DND-41 (cell line): ENCODE measurements around the gene PSMG4.

Experiments used
- ATAC-seq: fragments of 200-7000 bp; cut with Tn5 transposase; 3 replicates; pipeline ENCODE4 v1.9.1; 2021; ENCODE audit warnings: low read depth; ENCODE audit not compliant: insufficient read depth
- DNase-seq: peaks from one replicate; pipeline ENCODE4 v3.0.0-alpha.2; 2020
- H2AFZ ChIP-seq: 2 replicates; pipeline ENCODE4 v1.6.0; 2012; ENCODE audit warnings: low read depth, low read length
- H3K27ac ChIP-seq: 2 replicates; pipeline ENCODE4 v1.5.1; 2012; ENCODE audit warnings: low read length, inconsistent platforms
- H3K27me3 ChIP-seq: fragments of 200-600 bp; sonication (generic); 2 replicates; pipeline ENCODE4 v1.6.0; 2012; ENCODE audit warnings: low read length, mild to moderate bottlenecking, inconsistent platforms; ENCODE audit not compliant: insufficient read depth, poor library complexity
- H3K36me3 ChIP-seq: 2 replicates; pipeline ENCODE4 v1.5.1; 2012; ENCODE audit warnings: low read length, inconsistent platforms; ENCODE audit not compliant: insufficient read depth
- H3K4me1 ChIP-seq: 2 replicates; pipeline ENCODE4 v1.5.1; 2012; ENCODE audit warnings: mild to moderate bottlenecking, low read length; ENCODE audit not compliant: insufficient read depth
- H3K4me2 ChIP-seq: 2 replicates; pipeline ENCODE4 v1.6.0; 2012; ENCODE audit warnings: mild to moderate bottlenecking, moderate library complexity, low read length, inconsistent platforms; ENCODE audit not compliant: insufficient read depth
- H3K4me3 ChIP-seq, 2 experiments: fragments of 200-600 bp in 1 of 2; shearing (Covaris generic) in 1 of 2; 2 replicates each; pipeline ENCODE4 v1.5.1; 2012 to 2016; ENCODE audit warnings: inconsistent platforms in 2 of 2, low read length in 2 of 2, mild to moderate bottlenecking in 2 of 2, low read depth in 1 of 2, moderate library complexity in 1 of 2
- H3K79me2 ChIP-seq: 2 replicates; pipeline ENCODE4 v1.6.0; 2012; ENCODE audit warnings: low read length, inconsistent platforms; ENCODE audit not compliant: insufficient read depth
- H3K9ac ChIP-seq: 2 replicates; pipeline ENCODE4 v1.6.0; 2012; ENCODE audit warnings: low read depth, mild to moderate bottlenecking, inconsistent platforms, low read length, moderate library complexity
- H3K9me3 ChIP-seq: 2 replicates; pipeline ENCODE4 v1.5.1; 2012; ENCODE audit warnings: low read length, moderate library complexity, mild to moderate bottlenecking, inconsistent platforms; ENCODE audit not compliant: insufficient read depth, severe bottlenecking
- H4K20me1 ChIP-seq: 2 replicates; pipeline ENCODE4 v1.6.0; 2012; ENCODE audit warnings: low read length; ENCODE audit not compliant: insufficient read depth
- CTCF ChIP-seq: IDR thresholded peaks from 2 replicates; pipeline ENCODE4 v1.5.1; 2012; ENCODE audit warnings: borderline replicate concordance, low read length, moderate library complexity, mild to moderate bottlenecking; ENCODE audit not compliant: poor library complexity, severe bottlenecking; ENCODE audit errors: extremely low read depth
- EZH2 ChIP-seq: IDR thresholded peaks from 3 replicates; pipeline ENCODE4 v1.6.1; 2012; ENCODE audit warnings: borderline replicate concordance, low read depth, mild to moderate bottlenecking, moderate library complexity, low read length, inconsistent platforms; ENCODE audit not compliant: severe bottlenecking

Gene PSMG4

GRCh38 chr6:3311826-3312225, 53.1 kb downstream of the PSMG4 start:
- no peaks in the 10 kb centered on the region for H3K36me3 ChIP-seq
- DNase-seq, result no peak
- H2AFZ ChIP-seq, result no peak overlapping the region
- no peaks in the 10 kb centered on the region for H3K9me3 ChIP-seq
- no peak overlapping the region for H3K4me3 ChIP-seq
- no peak overlapping the region for H3K4me2 ChIP-seq
- TF ChIP-seq EZH2, result no peak
- H3K9ac ChIP-seq, result no peak overlapping the region
- peaks cover 18% of the 10 kb centered on the region for H3K27me3 ChIP-seq
- H3K79me2 ChIP-seq, result no peaks in the 10 kb centered on the region
- ATAC-seq, result no peak
- no peaks in the 10 kb centered on the region for H3K4me1 ChIP-seq
- H4K20me1 ChIP-seq, result 0 out of 2 replicates have a peak, but pooled peaks cover 4% of the 10 kb centered on the region
- H3K27ac ChIP-seq, result no peak overlapping the region

- Histone ChIP-seq H3K36me3 (no peaks in the 10 kb centered on the region), H3K4me1 (peaks cover 1% of the 10 kb centered on the region), H4K20me1 (peaks cover 4% of the 10 kb centered on the region; the same call in 1 of the 2 replicates), H3K27me3 (peaks cover 22% of the 10 kb centered on the region), H3K27ac (no peak overlapping the region), H3K4me2 (no peak overlapping the region), H3K9me3 (no peaks in the 10 kb centered on the region), H3K4me3 (no peak overlapping the region), H3K79me2 (no peaks in the 10 kb centered on the region), H2AFZ (no peak overlapping the region), H3K9ac (no peak overlapping the region)
- no peak for ATAC-seq
- no peak for DNase-seq
- TF ChIP-seq EZH2, result no peak
- TF ChIP-seq CTCF, result no peak
Measured at GRCh38 chr6:3312604-3313231, 54.0 kb downstream of the PSMG4 start.

- DNase-seq (no peak), ATAC-seq (no peak)
- Histone ChIP-seq H3K79me2 (no peaks in the 10 kb centered on the region), H3K36me3 (no peaks in the 10 kb centered on the region), H3K4me1 (peaks cover 12% of the 10 kb centered on the region), H3K27me3 (peaks cover 31% of the 10 kb centered on the region), H3K4me3 (no peak overlapping the region), H2AFZ (no peak overlapping the region), H3K9ac (no peak overlapping the region), H3K9me3 (no peaks in the 10 kb centered on the region), H3K4me2 (no peak overlapping the region), H4K20me1 (peaks cover 15% of the 10 kb centered on the region; the same call in 1 of the 2 replicates), H3K27ac (no peak overlapping the region)
- TF ChIP-seq CTCF (no peak), EZH2 (no peak)
Measured at GRCh38 chr6:3314176-3314575, 55.4 kb downstream of the PSMG4 start.

- H3K4me3 ChIP-seq, result no peak overlapping the region
- no peaks in the 10 kb centered on the region for H3K36me3 ChIP-seq
- H3K9ac ChIP-seq, result no peak overlapping the region
- DNase-seq (no peak), ATAC-seq (no peak)
- H3K4me1 ChIP-seq, result peaks cover 12% of the 10 kb centered on the region
- no peak overlapping the region for H3K4me2 ChIP-seq
- TF ChIP-seq EZH2, result no peak
- TF ChIP-seq CTCF, result no peak
- no peak overlapping the region for H3K27ac ChIP-seq
- H2AFZ ChIP-seq, result no peak overlapping the region
- H3K79me2 ChIP-seq, result no peaks in the 10 kb centered on the region
- H4K20me1 ChIP-seq, result peaks cover 15% of the 10 kb centered on the region; the same call in 1 of the 2 replicates
- H3K9me3 ChIP-seq, result no peaks in the 10 kb centered on the region
- H3K27me3 ChIP-seq, result peaks cover 35% of the 10 kb centered on the region
Measured at GRCh38 chr6:3314621-3315467, 56.1 kb downstream of the PSMG4 start.
